Prostate gland (tissue), 2 donors: ENCODE data around the gene RMDN2. TPM values are rescaled to one million over a fixed set of nuclear protein-coding genes. Genes with fewer than 3 reads are reported as not detected.

Source experiments
- DNase-seq: peaks from one replicate; pipeline ENCODE4 v3.0.0-alpha.2; 2019; ENCODE audit warnings: low spot score
- H3K27ac ChIP-seq, 2 donors: fragments of 200-600 bp; sonication (generic); 2 replicates each; pipeline ENCODE4 v1.5.1; 2017 to 2019
- H3K27me3 ChIP-seq: fragments of 200-600 bp; sonication (generic); replicated peaks from 2 replicates; pipeline ENCODE4 v1.5.1; 2019; ENCODE audit not compliant: insufficient read depth
- H3K36me3 ChIP-seq, 2 donors: fragments of 200-600 bp; sonication (generic); 1 replicate in 1 of 2; 2 replicates in 1 of 2; pipeline versions ENCODE4 v1.5.1 to v1.8.1; 2017 to 2019
- H3K4me1 ChIP-seq: fragments of 200-600 bp; sonication (generic); replicated peaks from 2 replicates; pipeline ENCODE4 v1.5.1; 2019
- H3K4me3 ChIP-seq, 2 donors: fragments of 200-600 bp; sonication (generic); 2 replicates each; pipeline ENCODE4 v1.5.1; 2017 to 2019
- H3K9me3 ChIP-seq: fragments of 200-600 bp; sonication (generic); 2 replicates; pipeline ENCODE4 v1.5.1; 2017
- CTCF ChIP-seq, 4 experiments: fragments of 200-600 bp in 2 of 4; fragments of 450-650 bp in 2 of 4; sonication (generic) in 2 of 4; IDR thresholded peaks; 1 replicate in 3 of 4; 2 replicates in 1 of 4; pipeline ENCODE4 v1.5.1; 2016 to 2019; ENCODE audit warnings: antibody characterized with exemption in 4 of 4, mild to moderate bottlenecking in 2 of 4, moderate library complexity in 2 of 4
- POLR2A ChIP-seq: fragments of 450-650 bp; IDR thresholded peaks from one replicate; pipeline ENCODE4 v1.6.1; 2016; ENCODE audit warnings: antibody characterized with exemption, mild to moderate bottlenecking
- POLR2AphosphoS5 ChIP-seq: sonication (generic); formaldehyde crosslinking; IDR thresholded peaks from one replicate; pipeline ENCODE4 v1.6.1; 2017; ENCODE audit warnings: antibody characterized with exemption
- WGBS: methylation state at CpG from one replicate; pipeline ENCODE4 v1.1.5; 2018; 5-methylcytosine and 5-hydroxymethylcytosine counted together
- intact Hi-C: fragments of 100-400 bp; cut with DNase I; formaldehyde crosslinking; loops from one replicate; pipeline ENCODE4 v1.14.2; 2022
- total RNA-seq, 2 donors: library from RNA; depleted of rRNA; stranded (reverse); fragments of >200 nt; gene quantifications; one replicate each; pipeline ENCODE4 v1.1.0, GENCODE V29; 2016

The RMDN2 gene
- total RNA-seq, 2 donors from 2014 or later = 9.0 to 9.2 TPM

- intact Hi-C loops = no loop called here
- TF ChIP-seq POLR2A (no peak), CTCF (IDR thresholded peaks at IDR 0.05) (no peak), POLR2AphosphoS5 (no peak)
- Histone ChIP-seq H3K4me3 (no peak overlapping the region), H3K9me3 (no peaks in the 10 kb centered on the region), H3K27ac (no peak overlapping the region), H3K27me3 (no peaks in the 10 kb centered on the region), H3K36me3 (no peaks in the 10 kb centered on the region), H3K4me1 (no peaks in the 10 kb centered on the region)
- WGBS = 67% methylated on average over 3 of the region's 3 CpGs
- DNase-seq = no peak
These were observed 28.8 kb upstream of the RMDN2 start for GRCh38 chr2:37896319-37896718.

- H3K27ac ChIP-seq = no peak overlapping the region
- no peaks in the 10 kb centered on the region for H3K36me3 ChIP-seq
- WGBS = 49% methylated on average over 3 of the region's 3 CpGs
- TF ChIP-seq POLR2A (no peak), POLR2AphosphoS5 (no peak)
- H3K4me1 ChIP-seq = no peaks in the 10 kb centered on the region
- H3K9me3 ChIP-seq = no peaks in the 10 kb centered on the region
- no peaks in the 10 kb centered on the region for H3K27me3 ChIP-seq
- intact Hi-C loops = no loop called here
- no peak for DNase-seq
- H3K4me3 ChIP-seq = no peak overlapping the region
These were observed 27.6 kb upstream of the RMDN2 start for GRCh38 chr2:37897511-37897910.

- intact Hi-C loops = no loop called here
- no peak for TF ChIP-seq POLR2AphosphoS5
- TF ChIP-seq CTCF (IDR thresholded peaks at IDR 0.05) = no peak
- no peak for TF ChIP-seq POLR2A
- H3K27me3 ChIP-seq = no peaks in the 10 kb centered on the region
- no peak overlapping the region for H3K27ac ChIP-seq
- H3K4me3 ChIP-seq = no peak overlapping the region
- H3K9me3 ChIP-seq = no peaks in the 10 kb centered on the region
- DNase-seq = no peak
- no peaks in the 10 kb centered on the region for H3K36me3 ChIP-seq
- H3K4me1 ChIP-seq = no peaks in the 10 kb centered on the region
These were observed 26.6 kb upstream of the RMDN2 start for GRCh38 chr2:37898448-37898847.

- no peak overlapping the region for H3K27ac ChIP-seq
These were observed 22.1 kb upstream of the RMDN2 start for GRCh38 chr2:37902991-37903390.

GRCh38 chr2:37904425-37904824 lies 20.7 kb upstream of the RMDN2 start:
- TF ChIP-seq POLR2AphosphoS5 (no peak), POLR2A (no peak), CTCF (IDR thresholded peaks at IDR 0.05) (no peak)
- DNase-seq = no peak
- H3K4me3 ChIP-seq = no peak overlapping the region
- H3K27me3 ChIP-seq = no peaks in the 10 kb centered on the region
- no peaks in the 10 kb centered on the region for H3K4me1 ChIP-seq
- intact Hi-C loops = no loop called here
- H3K27ac ChIP-seq = no peak overlapping the region
- no peaks in the 10 kb centered on the region for H3K9me3 ChIP-seq
- H3K36me3 ChIP-seq = no peaks in the 10 kb centered on the region
- WGBS = 89% methylated on average over 3 of the region's 3 CpGs

More at GRCh38 chr2:37902991-37903390, 22.1 kb upstream of the RMDN2 start:
- TF ChIP-seq POLR2AphosphoS5 = no peak
- TF ChIP-seq POLR2A = no peak
- TF ChIP-seq CTCF (IDR thresholded peaks at IDR 0.05) = no peak
- no peak for DNase-seq
- intact Hi-C loops = no loop called here
- H3K4me3 ChIP-seq = no peak overlapping the region
- H3K36me3 ChIP-seq = no peaks in the 10 kb centered on the region
- H3K4me1 ChIP-seq = no peaks in the 10 kb centered on the region
- no peaks in the 10 kb centered on the region for H3K27me3 ChIP-seq
- H3K9me3 ChIP-seq = no peaks in the 10 kb centered on the region
